T-helper 2 cell treated with Interferon-gamma antibody and Interleukin-4, amounts not matched to agents 5 μg/mL and 100 μg/mL, for 36 hours (primary cell): ENCODE data around the gene CEP152.
"Not testable (repeated sequence)": the region's sequence is repeated elsewhere in the genome, so short reads cannot be mapped to it uniquely, and the experiment has no call there.

Experiments
- DNase-seq: peaks from one replicate; pipeline ENCODE4 v3.0.0; 2021; ENCODE audit warnings: low spot score
- H3K27ac Mint-ChIP-seq: one replicate; pipeline ENCODE4 v1.8.0; 2021; ENCODE audit warnings: mild to moderate bottlenecking, mixed read lengths
- H3K27me3 Mint-ChIP-seq: one replicate; pipeline ENCODE4 v1.8.0; 2021; ENCODE audit warnings: low read depth, mixed read lengths
- H3K36me3 Mint-ChIP-seq: one replicate; pipeline ENCODE4 v1.8.0; 2021; ENCODE audit warnings: low read depth, mixed read lengths
- H3K4me1 Mint-ChIP-seq: one replicate; pipeline ENCODE4 v1.8.0; 2021; ENCODE audit warnings: low read depth, mixed read lengths
- H3K4me3 Mint-ChIP-seq: one replicate; pipeline ENCODE4 v1.8.0; 2022; ENCODE audit warnings: mild to moderate bottlenecking, moderate library complexity, mixed read lengths
- H3K9me3 Mint-ChIP-seq: one replicate; pipeline ENCODE4 v1.8.0; 2021; ENCODE audit warnings: mixed read lengths

The CEP152 gene

DNA sequence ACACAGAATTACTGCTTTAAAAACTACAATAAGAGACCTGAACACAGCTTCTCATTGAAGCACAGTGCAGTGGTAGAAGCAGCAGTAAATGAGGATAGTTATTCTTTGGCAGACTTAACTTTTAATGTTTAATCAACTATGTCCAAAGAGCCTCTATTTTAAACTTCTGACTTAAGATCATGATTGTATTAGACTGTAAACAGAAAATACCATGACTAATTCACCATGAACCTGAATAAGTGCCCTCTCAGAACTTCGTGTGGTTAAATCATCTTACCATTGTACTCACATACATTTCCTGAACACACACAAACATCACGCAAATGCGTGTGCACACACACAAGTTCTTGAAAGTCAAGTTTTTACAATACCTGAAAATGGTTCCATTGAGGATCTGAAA, 13.9 kb downstream of the CEP152 start:
- peak overlapping the region; percentile 63 for H3K27ac Mint-ChIP-seq
- peaks cover 36% of the 10 kb centered on the region for H3K4me1 Mint-ChIP-seq
- H3K4me3 Mint-ChIP-seq: no peak overlapping the region
- no peak for DNase-seq
- H3K36me3 Mint-ChIP-seq: peaks cover 34% of the 10 kb centered on the region
- H3K9me3 Mint-ChIP-seq: no peaks in the 10 kb centered on the region
- no peaks in the 10 kb centered on the region for H3K27me3 Mint-ChIP-seq

DNA sequence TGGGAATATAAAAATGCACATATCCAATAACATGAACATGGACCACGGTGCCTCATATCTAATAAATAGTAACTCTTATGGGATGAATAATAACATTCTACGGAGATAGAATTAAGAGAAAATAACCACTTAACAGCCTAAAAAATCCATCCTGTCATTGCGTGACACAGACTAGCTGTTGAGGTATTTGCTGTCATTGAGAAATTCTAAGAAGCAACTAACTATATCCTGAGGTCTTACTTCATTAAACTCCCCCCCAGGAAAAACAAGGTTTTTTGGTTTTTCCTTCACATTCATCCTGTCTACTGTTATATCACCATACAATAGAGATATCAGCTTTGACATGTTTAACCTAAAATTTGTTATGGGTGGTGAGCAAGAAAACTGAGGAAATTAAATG, 14.3 kb downstream of the CEP152 start:
- Mint-ChIP-seq H3K27ac (peak overlapping the region; percentile 63), H3K4me3 (no peak overlapping the region), H3K27me3 (no peaks in the 10 kb centered on the region), H3K9me3 (no peaks in the 10 kb centered on the region), H3K36me3 (peaks cover 34% of the 10 kb centered on the region), H3K4me1 (peaks cover 36% of the 10 kb centered on the region)
- DNase-seq: no peak

DNA sequence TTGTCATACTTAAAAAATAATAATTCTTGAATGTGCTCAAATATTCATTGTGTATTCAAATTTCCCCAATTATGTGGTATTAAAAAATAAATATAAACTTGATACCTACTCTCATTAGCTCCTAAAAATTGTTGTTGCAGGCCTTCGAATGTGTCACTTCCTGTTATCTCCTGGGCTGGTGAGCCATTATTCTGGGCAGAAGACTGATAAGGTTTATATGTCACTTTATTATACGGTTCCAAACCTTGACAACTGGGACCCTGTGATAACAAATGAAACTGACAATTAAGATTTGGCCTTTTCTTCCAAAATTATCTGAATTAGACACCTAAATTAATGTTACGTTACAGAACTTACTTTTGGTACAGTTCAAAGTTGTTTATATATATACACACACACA, 15.0 kb downstream of the CEP152 start:
- Mint-ChIP-seq H3K27ac (no peak overlapping the region), H3K36me3 (peaks cover 29% of the 10 kb centered on the region), H3K4me1 (peaks cover 32% of the 10 kb centered on the region), H3K9me3 (no peaks in the 10 kb centered on the region), H3K27me3 (no peaks in the 10 kb centered on the region), H3K4me3 (no peak overlapping the region)
- no peak for DNase-seq

DNA sequence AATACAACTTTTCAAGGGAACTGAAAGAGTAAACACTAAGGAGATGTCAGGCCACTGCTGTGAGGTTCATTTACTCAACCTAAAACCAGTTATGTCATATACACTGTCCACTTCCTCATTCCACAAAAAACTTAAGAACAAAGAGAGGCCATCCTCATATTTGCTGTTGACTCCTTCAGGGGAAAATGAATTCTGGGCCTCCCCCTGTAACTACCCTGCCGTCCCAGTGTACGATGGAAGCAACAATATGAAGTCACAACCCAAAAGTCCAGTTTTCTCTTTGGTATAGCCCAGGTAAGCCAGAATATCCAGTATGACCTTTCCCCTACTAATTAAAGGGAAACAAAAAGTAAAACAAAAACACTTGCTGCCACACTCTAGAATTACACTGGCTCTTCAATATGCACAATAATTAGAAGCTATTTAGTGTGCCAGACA, 16.2 kb downstream of the CEP152 start:
- Mint-ChIP-seq H3K4me1 (peaks cover 26% of the 10 kb centered on the region), H3K27ac (peak overlapping the region; percentile 23), H3K9me3 (no peaks in the 10 kb centered on the region), H3K27me3 (no peaks in the 10 kb centered on the region), H3K36me3 (peaks cover 38% of the 10 kb centered on the region), H3K4me3 (peak overlapping the region; percentile 8)
- DNase-seq: no peak

DNA sequence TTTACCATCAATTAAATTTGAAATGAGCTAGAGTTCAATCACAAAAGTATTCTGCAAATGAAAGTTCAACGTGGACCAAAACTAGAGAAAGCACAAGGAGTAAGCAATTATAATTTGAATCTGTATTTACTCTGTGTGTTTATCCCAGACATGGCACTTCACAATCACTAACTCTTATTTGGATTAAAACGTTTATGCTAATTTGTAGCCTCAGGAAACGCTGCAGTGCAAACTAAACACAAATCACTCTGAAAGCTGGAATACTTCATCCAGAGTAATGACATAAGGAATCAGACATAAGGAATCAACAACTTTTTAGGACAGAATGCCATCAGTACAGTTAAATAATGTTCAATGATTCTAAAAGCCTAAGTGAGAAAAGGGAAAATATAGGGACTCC, 18.5 kb downstream of the CEP152 start:
- Mint-ChIP-seq H3K4me1 (peaks cover 13% of the 10 kb centered on the region), H3K4me3 (no peak overlapping the region), H3K27me3 (no peaks in the 10 kb centered on the region), H3K36me3 (peaks cover 51% of the 10 kb centered on the region), H3K9me3 (no peaks in the 10 kb centered on the region), H3K27ac (no peak overlapping the region)
- DNase-seq: no peak

DNA sequence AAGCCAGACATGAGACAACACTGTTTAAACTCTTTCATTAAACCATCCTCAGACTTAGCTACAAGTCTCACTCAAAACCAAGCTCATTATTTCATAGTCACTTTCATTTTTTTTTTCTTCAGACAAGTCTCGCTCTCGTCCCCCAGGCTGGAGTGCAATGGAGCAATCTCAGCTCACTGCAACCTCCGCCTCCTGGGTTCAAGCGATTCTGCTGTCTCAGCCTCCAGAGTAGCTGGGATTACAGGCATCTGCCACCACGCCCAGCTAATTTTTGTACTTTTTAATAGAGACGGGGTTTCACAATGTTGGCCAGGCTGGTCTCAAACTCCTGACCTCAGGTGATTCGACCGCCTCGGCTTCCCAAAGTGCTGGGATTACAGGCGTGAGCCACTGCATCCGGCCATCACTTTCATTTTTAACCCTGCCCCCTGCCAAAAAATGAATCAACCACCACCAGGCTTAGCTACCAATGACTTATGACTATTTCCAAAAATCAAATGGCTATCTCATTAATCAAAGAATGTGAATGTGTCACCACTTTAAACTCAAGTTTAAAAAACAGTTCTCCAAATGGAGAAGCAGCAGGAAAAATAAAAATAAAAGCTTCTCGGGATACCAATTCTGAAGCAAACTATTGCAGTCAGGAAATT, 20.3 kb downstream of the CEP152 start:
- H3K9me3 Mint-ChIP-seq, H3K4me3 Mint-ChIP-seq, H3K4me1 Mint-ChIP-seq, DNase-seq, H3K27ac Mint-ChIP-seq, H3K27me3 Mint-ChIP-seq: not testable (repeated sequence)
- peaks cover 44% of the 10 kb centered on the region for H3K36me3 Mint-ChIP-seq

DNA sequence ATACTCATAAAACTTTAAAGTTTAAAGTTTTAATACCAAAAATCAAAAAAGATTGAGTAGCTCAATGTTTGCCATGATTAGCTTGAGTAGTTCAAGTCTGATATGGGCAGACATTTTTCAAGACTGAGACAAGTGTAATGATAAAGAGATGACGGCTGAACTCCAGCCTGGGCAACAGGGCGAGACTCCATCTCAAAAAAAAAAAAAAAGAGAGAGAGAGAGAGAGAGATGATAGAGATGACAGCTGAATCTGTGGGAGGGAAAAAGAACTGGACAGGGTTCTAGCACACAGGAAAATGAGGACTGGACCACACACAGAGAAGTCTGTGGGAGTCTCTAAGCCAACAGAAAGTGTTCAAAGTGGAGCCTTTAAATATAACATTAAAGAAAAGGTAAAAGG, 25.2 kb downstream of the CEP152 start:
- Mint-ChIP-seq H3K36me3 (peaks cover 59% of the 10 kb centered on the region), H3K4me1 (no peaks in the 10 kb centered on the region), H3K9me3 (no peaks in the 10 kb centered on the region), H3K27ac (no peak overlapping the region), H3K4me3 (no peak overlapping the region), H3K27me3 (no peaks in the 10 kb centered on the region)
- no peak for DNase-seq

DNA sequence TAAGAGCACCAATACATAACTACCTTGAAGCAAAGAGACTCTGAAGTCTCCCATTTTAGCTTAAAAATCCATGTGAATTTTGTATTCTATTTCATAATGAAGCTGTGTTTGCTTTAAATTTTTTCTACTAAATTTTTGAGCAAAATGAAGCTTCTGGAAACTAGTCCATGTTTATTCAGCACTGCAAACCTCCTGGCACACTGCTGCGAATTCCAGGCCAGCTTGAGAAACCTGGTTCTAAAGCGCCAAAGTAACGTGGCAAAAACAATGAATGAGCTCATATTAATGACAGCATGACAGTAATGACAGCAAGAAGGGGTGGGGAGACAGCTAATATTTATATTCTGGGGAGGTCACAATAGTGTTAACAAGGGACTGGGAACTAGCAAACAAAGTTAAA, 25.7 kb downstream of the CEP152 start:
- no peaks in the 10 kb centered on the region for H3K4me1 Mint-ChIP-seq

DNA sequence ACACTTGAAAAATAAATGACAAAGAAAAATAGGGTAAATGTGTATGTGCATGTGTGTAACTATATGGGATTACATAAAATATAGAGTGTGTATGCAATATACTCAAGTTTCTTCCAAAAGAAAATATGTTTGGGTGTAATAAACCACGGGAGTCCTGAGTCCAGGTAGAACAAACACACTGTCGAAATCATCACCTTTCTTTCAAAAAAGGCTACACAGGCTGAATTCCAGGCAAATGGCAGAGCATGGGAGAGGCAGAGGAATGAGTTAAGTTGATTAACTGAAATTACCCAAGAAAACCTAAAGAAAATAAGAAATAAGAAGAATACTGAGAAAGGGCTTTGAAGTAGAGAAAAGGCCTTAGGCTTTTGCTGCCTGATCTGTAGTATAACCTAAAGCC, 26.1 kb downstream of the CEP152 start:
- peaks cover 61% of the 10 kb centered on the region for H3K36me3 Mint-ChIP-seq
- no peak overlapping the region for H3K4me3 Mint-ChIP-seq
- DNase-seq: no peak
- no peaks in the 10 kb centered on the region for H3K4me1 Mint-ChIP-seq
- no peaks in the 10 kb centered on the region for H3K9me3 Mint-ChIP-seq
- no peaks in the 10 kb centered on the region for H3K27me3 Mint-ChIP-seq
- H3K27ac Mint-ChIP-seq: no peak overlapping the region

More for the DNA sequence above, 25.7 kb downstream of the CEP152 start:
- no peaks in the 10 kb centered on the region for H3K9me3 Mint-ChIP-seq
- no peak for DNase-seq
- H3K27ac Mint-ChIP-seq: no peak overlapping the region
- no peak overlapping the region for H3K4me3 Mint-ChIP-seq
- peaks cover 59% of the 10 kb centered on the region for H3K36me3 Mint-ChIP-seq
- no peaks in the 10 kb centered on the region for H3K27me3 Mint-ChIP-seq

DNA sequence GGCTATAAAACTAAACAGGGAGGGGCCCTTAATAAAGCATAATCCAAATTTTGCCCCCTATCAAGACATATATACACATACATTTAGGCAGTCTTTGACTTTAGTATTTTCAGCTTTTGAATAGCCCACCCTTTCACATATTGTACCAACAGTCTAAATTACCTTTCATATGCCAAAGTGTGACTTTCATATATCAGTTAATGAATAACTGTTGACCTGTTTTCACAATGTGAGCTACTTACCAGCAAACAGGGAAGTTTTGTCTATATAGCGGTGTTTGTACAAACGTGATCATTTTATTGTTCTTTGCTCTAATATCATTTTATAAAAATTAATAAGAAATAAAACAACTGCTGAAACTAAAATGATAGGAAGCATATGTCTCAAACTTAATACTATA, 28.0 kb downstream of the CEP152 start:
- no peak for DNase-seq
- no peak overlapping the region for H3K27ac Mint-ChIP-seq
- H3K27me3 Mint-ChIP-seq: no peaks in the 10 kb centered on the region
- no peaks in the 10 kb centered on the region for H3K9me3 Mint-ChIP-seq
- no peak overlapping the region for H3K4me3 Mint-ChIP-seq
- no peaks in the 10 kb centered on the region for H3K4me1 Mint-ChIP-seq
- peaks cover 50% of the 10 kb centered on the region for H3K36me3 Mint-ChIP-seq

DNA sequence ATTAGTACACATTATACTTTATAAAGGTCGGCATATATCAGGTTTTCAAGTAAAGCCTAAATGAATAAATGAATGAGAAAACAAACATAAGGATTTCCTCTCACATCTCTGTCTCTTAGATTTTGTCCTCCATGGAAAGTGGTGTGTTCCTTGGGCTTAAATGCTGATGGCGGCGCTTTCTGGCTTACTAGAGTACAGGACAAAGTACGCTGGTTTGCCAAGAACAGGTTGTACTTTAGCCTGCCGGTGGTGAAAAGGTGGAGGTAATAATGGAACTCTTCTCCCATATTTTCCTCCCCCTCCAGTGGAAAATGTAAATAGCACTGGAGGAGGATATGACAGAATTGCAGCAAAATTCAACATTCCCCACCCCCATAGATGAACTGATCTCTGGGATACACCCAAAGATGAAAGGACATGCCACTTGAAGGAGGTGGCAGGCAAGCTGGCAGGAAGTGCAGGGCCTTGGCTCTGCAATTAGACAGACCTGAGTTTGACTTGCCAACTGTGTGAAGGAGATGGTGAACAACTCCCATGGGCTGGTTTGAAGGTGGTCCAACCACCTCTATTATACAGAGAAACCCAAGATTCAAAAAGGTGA, 29.3 kb downstream of the CEP152 start:
- Mint-ChIP-seq H3K4me1 (no peaks in the 10 kb centered on the region), H3K36me3 (peaks cover 48% of the 10 kb centered on the region), H3K4me3 (no peak overlapping the region), H3K9me3 (no peaks in the 10 kb centered on the region), H3K27me3 (no peaks in the 10 kb centered on the region), H3K27ac (no peak overlapping the region)
- DNase-seq: no peak

DNA sequence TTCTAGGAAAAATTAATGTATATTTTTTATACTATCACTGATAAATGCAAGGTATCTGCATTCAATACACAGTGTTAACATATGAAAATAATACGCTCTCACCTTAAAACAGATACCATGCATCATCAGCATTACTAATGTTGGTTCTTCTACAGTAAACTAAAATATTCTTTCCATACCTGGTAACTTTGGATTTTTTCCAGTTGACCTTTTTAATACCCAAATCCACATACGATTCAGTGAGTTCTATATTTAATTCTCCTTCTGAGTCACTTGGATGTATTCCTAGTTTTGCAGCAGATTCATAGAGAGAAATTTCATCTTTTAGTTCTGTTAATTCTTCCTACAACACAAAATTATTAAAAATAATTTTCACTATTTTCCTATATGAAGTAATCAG, 29.9 kb downstream of the CEP152 start:
- Mint-ChIP-seq H3K27me3 (no peaks in the 10 kb centered on the region), H3K4me3 (no peak overlapping the region), H3K36me3 (peaks cover 47% of the 10 kb centered on the region), H3K4me1 (no peaks in the 10 kb centered on the region), H3K27ac (no peak overlapping the region), H3K9me3 (no peaks in the 10 kb centered on the region)
- DNase-seq: no peak

DNA sequence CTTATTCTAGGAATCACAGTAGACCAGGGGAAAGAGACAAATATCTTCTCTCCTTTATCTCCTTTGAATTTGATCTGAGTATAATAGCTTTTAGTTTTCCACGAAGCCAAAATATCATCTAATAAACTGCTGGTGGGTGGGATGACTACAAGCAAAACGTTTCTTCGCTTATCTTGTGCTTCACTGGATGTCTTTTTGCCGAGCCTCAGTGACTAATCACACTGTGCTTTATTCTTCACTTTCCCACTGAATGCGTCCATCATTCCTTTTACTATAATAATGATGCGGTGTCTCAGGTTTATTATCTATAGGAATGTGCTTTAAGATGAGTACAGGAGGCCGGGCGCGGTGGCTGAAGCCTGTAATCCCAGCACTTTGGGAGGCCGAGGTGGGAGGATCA, 32.5 kb downstream of the CEP152 start:
- H3K9me3 Mint-ChIP-seq: peaks cover 11% of the 10 kb centered on the region
- no peaks in the 10 kb centered on the region for H3K27me3 Mint-ChIP-seq
- H3K4me3 Mint-ChIP-seq: no peak overlapping the region
- H3K27ac Mint-ChIP-seq: no peak overlapping the region
- peaks cover 10% of the 10 kb centered on the region for H3K4me1 Mint-ChIP-seq
- no peak for DNase-seq
- peaks cover 55% of the 10 kb centered on the region for H3K36me3 Mint-ChIP-seq

DNA sequence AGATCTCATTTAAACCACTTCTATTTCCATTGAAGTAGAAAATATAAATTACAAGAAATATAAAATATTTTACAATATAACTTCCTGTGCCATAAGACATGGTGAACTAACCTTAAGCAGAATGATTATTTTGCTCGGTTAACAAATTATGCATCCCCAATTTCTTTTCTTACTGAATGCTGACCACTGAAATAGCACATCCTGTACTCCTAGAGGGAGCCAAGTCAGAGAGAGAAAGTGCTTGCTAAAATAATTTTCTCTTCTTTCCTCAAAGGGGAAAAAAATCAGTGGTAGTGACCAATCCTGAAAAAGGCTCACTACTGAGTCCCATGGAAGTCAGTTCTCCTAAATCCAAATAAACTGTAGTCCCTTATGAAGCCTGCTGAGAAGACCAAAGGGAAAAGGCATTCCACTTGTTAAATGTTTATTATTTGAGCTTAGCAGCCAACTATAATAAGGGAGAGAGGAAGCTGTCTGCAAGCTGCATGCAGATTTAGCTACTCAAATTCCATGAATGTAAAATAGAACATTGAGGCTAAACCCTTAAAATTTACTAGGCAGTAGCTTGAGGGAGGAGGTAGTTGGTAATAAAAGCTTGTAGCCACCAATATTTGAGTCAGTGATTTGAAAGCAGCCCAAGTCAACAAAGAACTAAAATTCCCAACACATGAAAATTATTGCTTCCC, 33.1 kb downstream of the CEP152 start:
- no peak for DNase-seq
- no peak overlapping the region for H3K4me3 Mint-ChIP-seq
- peaks cover 57% of the 10 kb centered on the region for H3K36me3 Mint-ChIP-seq
- H3K9me3 Mint-ChIP-seq: peaks cover 11% of the 10 kb centered on the region
- peaks cover 10% of the 10 kb centered on the region for H3K4me1 Mint-ChIP-seq
- no peak overlapping the region for H3K27ac Mint-ChIP-seq
- no peaks in the 10 kb centered on the region for H3K27me3 Mint-ChIP-seq
